ENCODE measurements around the gene EEF1E1. TPM values are rescaled to one million over a fixed set of nuclear protein-coding genes. Genes with fewer than 3 reads are reported as not detected.

Gene EEF1E1
- total RNA-seq, 1 donor from 2014 or later, result 44.5 TPM

- no peak for TF ChIP-seq EZH2 (IDR thresholded peaks at IDR 0.05; ENCODE audit: insufficient read depth, low read length)
- no peak for TF ChIP-seq CTCF (IDR thresholded peaks at IDR 0.05; ENCODE audit: insufficient read depth, low read depth, low read length)
- Mint-ChIP-seq H3K9me3 (ENCODE audit: unreplicated experiment) (no peaks in the 10 kb centered on the region), H3K36me3 (ENCODE audit: low read depth, unreplicated experiment) (no peaks in the 10 kb centered on the region), H3K4me1 (ENCODE audit: low read depth, unreplicated experiment) (peaks cover 2% of the 10 kb centered on the region), H3K4me3 (ENCODE audit: unreplicated experiment) (peak overlapping the region; percentile 96), H3K27me3 (ENCODE audit: low read depth, unreplicated experiment) (no peaks in the 10 kb centered on the region), H3K27ac (ENCODE audit: unreplicated experiment) (peak overlapping the region; percentile 91)
- H3K4me3 ChIP-seq (ENCODE audit: insufficient read depth, low read depth, low read length), result peak overlapping the region; percentile 43
- H3K4me1 ChIP-seq (ENCODE audit: insufficient read depth, low read length), result peaks cover 6% of the 10 kb centered on the region
- DNase-seq (ENCODE audit: low read depth) (no peak), FAIRE-seq (no peak)
- no peaks in the 10 kb centered on the region for H3K9me3 ChIP-seq (ENCODE audit: insufficient read depth, low read depth, low read length)
- H3K36me3 ChIP-seq (ENCODE audit: insufficient read depth, low read length), result peaks cover 4% of the 10 kb centered on the region
- H3K27ac ChIP-seq (ENCODE audit: low read depth, low read length), result peak overlapping the region; percentile 82
- peak overlapping the region; percentile 85 for H2AFZ ChIP-seq (ENCODE audit: low read depth, low read length)
- no peaks in the 10 kb centered on the region for H3K27me3 ChIP-seq (ENCODE audit: insufficient read depth, low read length)
- peaks cover 7% of the 10 kb centered on the region for H3K79me2 ChIP-seq (ENCODE audit: insufficient read depth, low read length)
- peak overlapping the region; percentile 96 for H3K4me2 ChIP-seq (ENCODE audit: low read length)
- peak overlapping the region; percentile 91 for H3K9ac ChIP-seq (ENCODE audit: low read length)
- no peaks in the 10 kb centered on the region for H4K20me1 ChIP-seq (ENCODE audit: insufficient read depth, low read length)
Measured at GRCh38 chr6:8064638-8065518, 37.5 kb downstream of the EEF1E1 start.

- H3K36me3 ChIP-seq (ENCODE audit: insufficient read depth, low read length), result peaks cover 4% of the 10 kb centered on the region
- H3K79me2 ChIP-seq (ENCODE audit: insufficient read depth, low read length), result peaks cover 7% of the 10 kb centered on the region
- DNase-seq (ENCODE audit: low read depth), result peak; percentile 90
- no peaks in the 10 kb centered on the region for H3K9me3 Mint-ChIP-seq (ENCODE audit: unreplicated experiment)
- no peaks in the 10 kb centered on the region for H3K9me3 ChIP-seq (ENCODE audit: insufficient read depth, low read depth, low read length)
- H3K4me1 ChIP-seq (ENCODE audit: insufficient read depth, low read length), result peaks cover 6% of the 10 kb centered on the region
- peak within 1 kb of the TSS; percentile 91 for H3K9ac ChIP-seq (ENCODE audit: low read length)
- peak within 1 kb of the TSS; percentile 91 for H3K27ac Mint-ChIP-seq (ENCODE audit: unreplicated experiment)
- H3K4me3 ChIP-seq (ENCODE audit: insufficient read depth, low read depth, low read length), result peak within 1 kb of the TSS; percentile 82
- H3K27me3 Mint-ChIP-seq (ENCODE audit: low read depth, unreplicated experiment), result no peaks in the 10 kb centered on the region
- H3K27ac ChIP-seq (ENCODE audit: low read depth, low read length), result peak within 1 kb of the TSS; percentile 82
- H4K20me1 ChIP-seq (ENCODE audit: insufficient read depth, low read length), result no peaks in the 10 kb centered on the region
- peak within 1 kb of the TSS; percentile 96 for H3K4me3 Mint-ChIP-seq (ENCODE audit: unreplicated experiment)
- H2AFZ ChIP-seq (ENCODE audit: low read depth, low read length), result peak within 1 kb of the TSS; percentile 97
- H3K4me2 ChIP-seq (ENCODE audit: low read length), result peak within 1 kb of the TSS; percentile 96
- FAIRE-seq, result peak; percentile 5
- TF ChIP-seq EZH2 (IDR thresholded peaks at IDR 0.05; ENCODE audit: insufficient read depth, low read length) (no peak), CTCF (IDR thresholded peaks at IDR 0.05; ENCODE audit: insufficient read depth, low read depth, low read length) (no peak)
- peaks cover 2% of the 10 kb centered on the region for H3K4me1 Mint-ChIP-seq (ENCODE audit: low read depth, unreplicated experiment)
- no peaks in the 10 kb centered on the region for H3K27me3 ChIP-seq (ENCODE audit: insufficient read depth, low read length)
- no peaks in the 10 kb centered on the region for H3K36me3 Mint-ChIP-seq (ENCODE audit: low read depth, unreplicated experiment)
Measured at GRCh38 chr6:8063761-8064637, 38.3 kb downstream of the EEF1E1 start, which contains the start of gene BLOC1S5. Gene BLOC1S5 (minus strand): TSS chr6:8064389. CDS start chr6:8064376, 13 bp downstream.
